GM18511 (cell line): ENCODE data around the gene DCBLD2.
A peak's percentile ranks its signal among the peaks of the same experiment; 100 is the strongest.

Experiments
- ATAC-seq: cut with Tn5 transposase; IDR thresholded peaks from one replicate; pipeline ENCODE4 v1.9.1; 2021; ENCODE audit warnings: mild to moderate bottlenecking, moderate library complexity; ENCODE audit not compliant: unreplicated experiment

The DCBLD2 gene

GRCh38 chr3:98901392-98902350 lies at the start of gene DCBLD2:
TSS of gene DCBLD2 (minus strand) at chr3:98901695. CDS start at chr3:98901326, 369 bp downstream.
- ATAC-seq: peak; percentile 99

GRCh38 chr3:98945666-98946065 lies 44.2 kb upstream of the DCBLD2 start:
- no peak for ATAC-seq

GRCh38 chr3:98945101-98945524 lies 43.6 kb upstream of the DCBLD2 start:
- ATAC-seq: no peak

GRCh38 chr3:98930413-98930812 lies 28.9 kb upstream of the DCBLD2 start:
- ATAC-seq: no peak

GRCh38 chr3:98921957-98922356 lies 20.5 kb upstream of the DCBLD2 start:
- no peak for ATAC-seq

GRCh38 chr3:98920166-98920565 lies 18.7 kb upstream of the DCBLD2 start:
- ATAC-seq: no peak

- no peak for ATAC-seq
Measured at GRCh38 chr3:98918586-98918985, 17.1 kb upstream of the DCBLD2 start.

- no peak for ATAC-seq
Measured at GRCh38 chr3:98917608-98918007, 16.1 kb upstream of the DCBLD2 start.

GRCh38 chr3:98914210-98915080 lies 12.9 kb upstream of the DCBLD2 start:
- ATAC-seq: no peak

GRCh38 chr3:98912448-98912847 lies 11.0 kb upstream of the DCBLD2 start:
- ATAC-seq: no peak

- ATAC-seq: no peak
Measured at GRCh38 chr3:98906230-98906629, 4.7 kb upstream of the DCBLD2 start.

- ATAC-seq: no peak
Measured at GRCh38 chr3:98903705-98904481, 2.4 kb upstream of the DCBLD2 start.

GRCh38 chr3:98903099-98903498 lies 1.6 kb upstream of the DCBLD2 start:
- no peak for ATAC-seq

GRCh38 chr3:98902351-98902740 lies 851 bp upstream of the DCBLD2 start:
- no peak for ATAC-seq

- ATAC-seq: peak; percentile 37
Measured at GRCh38 chr3:98901119-98901391, 440 bp downstream of the DCBLD2 start.

- ATAC-seq: no peak
Measured at GRCh38 chr3:98900265-98901118, 1.0 kb downstream of the DCBLD2 start.

- no peak for ATAC-seq
Measured at GRCh38 chr3:98897701-98898100, 3.8 kb downstream of the DCBLD2 start.

GRCh38 chr3:98894791-98895576 lies 6.5 kb downstream of the DCBLD2 start:
- ATAC-seq: no peak

GRCh38 chr3:98893740-98894139 lies 7.8 kb downstream of the DCBLD2 start:
- no peak for ATAC-seq
